HG02840 (cell line): ENCODE results near the gene AGAP1.
"Not testable (repeated sequence)": the region's sequence is repeated elsewhere in the genome, so short reads cannot be mapped to it uniquely, and the experiment has no call there.

Source experiments
- ATAC-seq: cut with Tn5 transposase; IDR thresholded peaks from one replicate; pipeline ENCODE4 v1.9.1; 2021; ENCODE audit warnings: mild to moderate bottlenecking, moderate library complexity, moderate number of reproducible peaks; ENCODE audit not compliant: unreplicated experiment, low FRiP score

AGAP1 gene

DNA sequence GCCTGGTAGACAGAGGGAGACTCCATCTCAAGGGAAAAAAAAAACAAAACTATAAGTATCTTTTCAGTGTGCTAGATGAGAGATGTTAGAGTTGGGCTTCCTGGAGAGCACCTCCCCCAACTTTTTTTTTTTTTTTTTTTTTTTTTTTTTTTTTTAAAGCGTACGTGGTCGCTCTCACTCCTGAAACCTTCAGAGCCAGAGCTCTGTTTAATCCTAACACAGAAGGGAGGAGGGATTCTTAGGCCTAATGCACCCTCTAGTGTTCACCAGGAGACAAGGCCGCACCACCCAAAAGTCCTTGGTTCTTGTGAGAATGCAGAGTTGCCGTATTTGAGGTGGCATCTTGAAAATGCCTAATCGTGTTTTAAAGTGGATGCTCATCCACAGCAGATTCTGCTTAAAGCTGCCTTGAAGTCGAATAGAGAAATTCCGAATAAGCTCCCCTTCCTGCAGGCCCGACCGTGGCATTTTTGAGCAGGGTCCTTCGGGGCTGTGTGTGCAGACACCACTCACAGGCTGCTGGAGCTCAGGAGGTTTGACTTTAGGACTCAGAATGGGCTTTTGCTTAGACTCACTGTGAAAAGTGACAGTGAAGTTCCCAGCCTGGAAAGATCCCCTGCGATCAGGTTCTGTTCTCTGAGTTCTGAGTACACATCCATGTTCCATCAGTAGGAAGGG is 252.6 kb downstream of the AGAP1 start:
- no peak for ATAC-seq

DNA sequence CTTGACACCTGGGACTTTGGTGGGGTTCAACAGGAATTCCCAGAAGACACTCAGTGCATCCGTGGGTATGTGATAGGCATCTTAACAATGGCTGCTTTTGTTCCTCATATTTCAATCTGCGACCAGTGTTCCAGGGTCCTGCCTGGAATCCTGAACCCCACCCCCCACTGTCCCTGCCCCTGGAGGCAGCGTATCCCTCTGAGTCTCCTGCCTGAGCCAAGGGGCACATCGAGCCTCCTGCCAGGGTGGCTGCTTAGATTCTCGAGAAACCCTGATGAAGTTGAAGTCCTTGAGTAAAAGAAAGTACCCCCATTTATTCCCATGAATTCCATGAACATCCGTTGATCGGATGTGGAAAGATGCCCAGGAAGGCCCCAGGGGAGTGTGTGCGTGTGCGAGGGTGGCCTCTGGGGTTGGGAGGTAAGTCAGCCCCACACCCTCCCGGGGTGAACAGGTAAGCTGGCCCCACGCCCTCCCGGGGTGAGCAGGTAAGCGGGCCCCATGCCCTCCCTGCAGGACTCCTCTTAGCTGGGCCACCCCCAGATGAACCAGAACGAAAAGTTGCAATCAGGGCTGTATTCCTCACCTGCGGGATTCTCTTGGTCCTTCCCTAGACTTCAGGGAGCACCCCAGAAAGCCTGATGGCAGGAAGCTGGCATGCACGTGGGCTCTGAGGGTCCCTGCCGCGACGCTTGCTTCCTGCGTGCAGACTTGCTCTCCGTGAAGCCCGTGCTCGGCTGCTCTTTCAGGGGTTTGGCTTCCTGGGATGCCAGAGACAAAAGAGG is 253.3 kb downstream of the AGAP1 start:
- ATAC-seq, result no peak

DNA sequence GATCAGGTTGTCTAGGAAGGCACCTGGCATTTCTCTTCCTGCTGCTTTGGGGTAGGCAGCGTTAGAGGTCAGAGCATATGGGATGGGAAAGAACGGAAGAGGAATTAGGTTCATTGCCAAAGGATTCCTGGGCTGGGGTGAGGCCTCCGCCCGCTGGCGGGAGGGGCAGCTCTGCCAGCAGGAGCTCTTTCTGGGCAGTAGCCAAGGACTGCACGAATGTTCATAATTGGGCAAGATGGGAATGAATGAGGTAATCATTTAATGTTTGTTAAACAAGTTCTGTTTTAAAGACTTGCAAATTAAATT is 253.9 kb downstream of the AGAP1 start:
- ATAC-seq, result no peak

DNA sequence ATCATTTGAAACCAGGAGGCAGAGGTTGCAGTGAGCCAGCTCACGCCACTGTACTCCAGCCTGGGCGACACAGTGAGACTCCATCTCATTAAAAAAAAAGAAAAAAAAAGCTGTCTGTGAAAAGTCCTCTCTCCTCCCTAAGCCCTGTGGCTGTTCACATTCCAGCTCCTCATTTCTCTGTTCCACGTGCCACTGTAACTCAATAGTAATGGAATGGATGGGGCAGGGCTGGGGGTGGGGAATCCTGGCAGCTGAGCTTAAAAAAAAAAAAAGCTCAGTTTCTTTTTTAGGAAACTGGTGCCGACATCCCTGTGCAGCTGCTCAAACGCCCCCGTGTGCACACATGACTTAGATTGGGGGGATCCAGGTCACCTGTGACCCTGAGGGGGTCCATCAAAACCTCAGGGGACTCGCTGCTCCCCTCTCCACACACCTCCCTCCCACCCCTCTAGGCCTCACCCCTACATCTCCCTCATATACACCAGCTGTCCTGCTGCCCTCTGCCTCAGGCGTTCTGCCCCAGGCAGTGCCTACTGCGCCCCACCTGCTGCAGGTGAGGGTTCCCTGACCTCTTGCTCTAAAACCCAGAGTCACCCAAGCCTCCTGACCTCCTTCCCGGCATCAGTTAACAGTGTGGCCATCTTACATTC is 255.4 kb downstream of the AGAP1 start:
- no peak for ATAC-seq

DNA sequence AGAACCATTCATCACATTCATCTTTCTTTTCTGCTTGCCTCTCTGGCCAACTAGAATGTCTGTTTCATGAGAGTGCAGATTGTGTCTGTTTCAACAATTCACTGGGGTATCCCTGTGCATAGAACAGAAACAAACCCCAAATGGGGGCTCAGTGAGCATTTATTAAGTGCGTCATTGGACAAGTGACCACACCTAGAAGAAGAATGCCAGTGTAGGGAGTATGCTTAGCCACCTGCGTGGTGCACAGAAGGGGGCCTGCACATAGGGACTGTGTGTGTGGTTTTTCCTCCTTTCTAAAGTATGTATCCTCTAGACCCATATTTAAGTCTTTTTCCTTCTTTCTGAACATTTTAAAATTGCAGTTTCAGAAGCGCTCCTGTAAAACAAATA is 255.9 kb downstream of the AGAP1 start:
- no peak for ATAC-seq

DNA sequence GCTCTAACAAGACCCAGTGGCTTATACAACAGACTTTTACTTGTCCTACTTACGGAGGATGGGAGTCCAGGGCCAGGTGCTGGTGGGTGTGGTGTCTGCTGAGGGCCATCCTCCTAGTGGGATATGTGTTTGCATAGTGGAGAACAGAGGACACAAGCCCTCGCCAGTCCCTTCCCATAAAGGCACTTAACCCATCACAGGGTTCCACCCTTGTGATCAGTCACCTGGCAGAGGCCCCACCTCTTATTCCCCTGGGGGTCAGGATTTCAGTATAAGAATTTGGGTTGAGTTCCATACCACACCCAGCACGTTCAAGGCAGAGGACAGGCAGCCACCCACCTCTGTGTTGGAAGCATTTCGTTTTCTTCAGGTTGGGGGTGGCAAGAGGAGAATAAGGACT is 259.0 kb downstream of the AGAP1 start:
- ATAC-seq, result no peak

DNA sequence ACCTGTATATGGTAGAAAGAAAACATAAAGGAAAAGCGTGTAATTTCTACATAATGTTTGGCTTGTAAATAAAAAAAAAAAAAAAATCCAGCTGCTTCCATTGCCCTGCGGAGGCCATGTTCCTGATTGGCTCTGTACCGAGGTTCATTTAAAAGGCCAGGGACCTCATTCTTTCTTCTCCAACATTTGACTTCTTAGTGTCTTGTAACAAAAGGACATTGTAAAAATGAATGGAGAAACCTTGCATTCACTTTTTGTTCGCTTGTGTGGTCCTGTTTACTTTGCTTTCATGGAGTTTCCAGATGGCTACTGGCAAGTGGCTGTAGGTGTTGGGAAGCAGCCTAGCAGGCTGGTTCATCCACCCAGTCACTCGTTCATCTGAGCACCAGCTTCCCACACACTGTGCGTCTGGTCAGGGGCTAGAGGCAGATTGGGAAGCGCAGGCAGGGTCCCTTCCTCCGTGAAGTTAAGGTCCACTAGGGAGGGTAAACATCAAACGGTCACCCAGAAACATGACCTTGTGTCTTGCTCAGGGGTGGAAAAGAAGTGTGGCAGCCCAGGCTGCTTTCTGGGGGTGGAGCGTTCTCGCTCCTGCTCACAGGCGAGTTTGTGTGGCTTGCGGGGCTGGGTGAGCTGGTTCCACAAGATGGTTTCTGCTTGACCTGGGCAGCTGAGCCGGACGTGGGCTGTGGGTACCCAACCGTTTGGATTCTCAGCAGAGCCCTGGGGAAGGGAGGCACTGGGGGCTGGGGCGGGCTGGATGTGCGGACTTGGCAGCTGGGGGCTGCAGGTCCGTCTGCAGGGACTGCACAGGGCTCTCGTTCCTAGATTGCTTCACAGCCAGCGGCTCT is 260.7 kb downstream of the AGAP1 start:
- ATAC-seq, result no peak

DNA sequence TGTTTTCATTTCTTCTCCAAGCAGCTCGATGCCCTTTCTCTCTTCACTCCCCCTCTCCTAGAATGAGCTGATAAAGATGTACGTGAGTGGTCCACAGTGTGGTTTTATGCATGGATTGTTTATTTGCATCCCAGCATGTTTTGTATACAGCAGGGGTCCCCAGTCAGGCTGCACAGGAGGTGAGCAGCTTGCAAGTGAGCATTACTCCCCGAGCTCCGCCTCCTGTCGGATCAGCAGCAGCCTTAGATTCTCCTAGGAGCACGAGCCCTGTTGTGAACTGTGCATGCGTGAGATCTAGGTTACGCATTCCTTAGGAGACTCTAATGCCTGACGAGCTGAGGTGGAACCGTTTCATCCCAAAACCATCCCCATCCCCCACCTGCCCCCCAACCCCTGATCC is 262.6 kb downstream of the AGAP1 start:
- ATAC-seq, result no peak

DNA sequence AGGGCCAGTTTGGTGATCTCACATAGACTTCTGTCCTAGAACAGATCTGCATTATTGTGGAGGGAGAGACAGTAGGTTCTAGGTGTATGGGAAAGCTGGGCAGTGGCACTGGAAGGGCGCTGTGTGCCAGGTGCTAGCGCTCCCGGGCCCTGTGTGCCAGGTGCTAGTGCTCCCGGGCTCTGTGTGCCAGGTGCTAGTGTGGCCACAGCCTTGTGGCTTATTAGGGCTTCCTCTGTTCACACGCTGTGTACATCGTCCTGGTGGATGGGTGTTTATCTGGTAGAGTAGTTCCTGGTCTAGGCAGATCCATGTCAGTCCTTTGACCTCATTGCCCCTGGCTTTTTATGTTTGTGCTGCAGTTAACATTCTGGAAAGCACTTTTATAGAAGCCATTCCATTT is 263.4 kb downstream of the AGAP1 start:
- no peak for ATAC-seq

DNA sequence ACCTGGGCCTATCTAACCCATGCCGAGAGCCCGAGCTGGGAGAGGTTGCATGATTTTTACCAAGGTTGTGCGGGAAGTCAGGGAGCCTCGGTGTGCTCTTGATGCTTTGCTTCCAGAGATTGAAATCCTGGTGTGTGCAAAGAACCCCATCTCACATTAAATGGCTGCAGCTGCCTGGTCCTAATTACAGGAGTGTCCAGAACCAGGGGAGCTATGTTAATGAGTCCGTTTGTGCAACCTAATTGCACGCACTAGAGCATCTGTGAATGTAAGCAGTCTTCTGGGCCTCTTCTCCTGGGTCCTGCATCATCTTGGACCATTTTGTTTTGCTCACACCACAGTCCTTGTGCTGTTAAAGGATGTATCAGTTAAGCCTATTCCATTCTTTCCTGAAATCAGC is 263.8 kb downstream of the AGAP1 start:
- ATAC-seq, result no peak

DNA sequence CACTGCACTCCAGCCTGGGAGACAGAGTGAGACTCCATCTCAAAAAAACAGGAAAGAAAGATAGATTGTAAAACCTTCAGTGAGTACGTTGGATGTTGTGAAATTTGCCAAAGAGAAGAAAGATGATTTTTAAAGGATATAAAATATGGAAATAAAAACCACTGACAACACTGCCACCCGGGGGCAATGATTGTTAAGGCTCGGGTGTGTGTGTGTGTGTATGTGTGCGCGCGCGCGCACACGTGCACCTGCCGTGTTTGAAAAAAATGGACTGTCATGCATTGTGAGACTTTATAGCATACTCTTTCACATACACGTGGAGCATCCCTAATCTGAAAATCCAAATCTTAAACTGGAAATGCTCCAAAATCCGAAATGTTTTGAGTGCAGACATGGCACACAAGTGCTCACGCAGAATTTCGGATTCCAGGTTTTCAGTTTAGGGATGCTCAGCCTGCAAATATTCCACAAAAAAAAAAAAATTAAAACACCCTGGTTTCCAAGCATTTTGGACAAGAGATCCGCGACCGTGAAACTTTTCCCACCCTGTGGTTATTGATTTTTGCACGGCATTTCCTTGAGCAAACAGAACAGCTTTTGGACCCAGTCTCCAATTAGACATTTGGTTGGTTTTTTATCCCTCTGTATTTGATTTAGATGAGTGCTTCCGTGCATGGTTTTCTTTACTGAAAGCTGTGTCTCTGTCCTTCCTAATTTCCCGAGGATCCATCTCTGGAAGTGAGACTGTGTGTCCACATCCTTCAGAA is 269.2 kb downstream of the AGAP1 start:
- ATAC-seq, result no peak

DNA sequence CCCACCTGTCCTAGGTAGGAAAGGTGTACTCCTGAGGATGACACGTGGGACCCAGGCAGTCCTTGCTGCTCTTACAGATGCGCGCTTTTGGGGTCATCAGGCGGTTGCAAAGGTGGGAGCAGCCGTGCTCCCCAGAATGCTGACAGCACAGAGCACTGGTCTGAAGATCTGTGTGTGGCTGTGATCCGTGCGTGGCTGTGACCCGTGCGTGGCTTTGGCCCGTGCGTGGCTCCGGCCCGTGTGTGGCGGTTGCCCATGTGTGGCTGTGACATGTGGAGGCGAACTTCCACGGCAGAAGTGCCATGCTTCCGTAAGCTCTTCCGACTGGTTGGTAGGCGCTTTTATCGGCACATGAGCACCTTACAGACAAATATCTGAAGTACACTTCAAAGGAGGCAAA is 270.0 kb downstream of the AGAP1 start:
- no peak for ATAC-seq

DNA sequence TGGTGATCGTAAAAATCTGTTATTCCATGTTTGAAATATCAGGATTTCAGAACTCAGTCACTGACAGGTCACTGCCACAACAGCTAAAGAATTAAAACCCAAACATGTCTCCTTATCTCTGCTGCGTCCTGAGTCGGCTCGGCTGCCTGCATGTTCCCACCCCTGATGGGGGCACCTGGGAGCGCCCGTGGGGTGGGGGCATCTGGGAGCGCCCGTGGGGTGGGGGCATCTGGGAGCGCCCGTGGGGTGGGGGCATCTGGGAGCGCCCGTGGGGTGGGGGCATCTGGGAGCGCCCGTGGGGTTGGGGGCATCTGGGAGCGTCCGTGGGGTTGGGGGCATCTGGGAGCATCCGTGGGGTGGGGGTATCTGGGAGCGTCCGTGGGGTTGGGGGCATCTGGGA is 270.6 kb downstream of the AGAP1 start:
- not testable (repeated sequence) for ATAC-seq

DNA sequence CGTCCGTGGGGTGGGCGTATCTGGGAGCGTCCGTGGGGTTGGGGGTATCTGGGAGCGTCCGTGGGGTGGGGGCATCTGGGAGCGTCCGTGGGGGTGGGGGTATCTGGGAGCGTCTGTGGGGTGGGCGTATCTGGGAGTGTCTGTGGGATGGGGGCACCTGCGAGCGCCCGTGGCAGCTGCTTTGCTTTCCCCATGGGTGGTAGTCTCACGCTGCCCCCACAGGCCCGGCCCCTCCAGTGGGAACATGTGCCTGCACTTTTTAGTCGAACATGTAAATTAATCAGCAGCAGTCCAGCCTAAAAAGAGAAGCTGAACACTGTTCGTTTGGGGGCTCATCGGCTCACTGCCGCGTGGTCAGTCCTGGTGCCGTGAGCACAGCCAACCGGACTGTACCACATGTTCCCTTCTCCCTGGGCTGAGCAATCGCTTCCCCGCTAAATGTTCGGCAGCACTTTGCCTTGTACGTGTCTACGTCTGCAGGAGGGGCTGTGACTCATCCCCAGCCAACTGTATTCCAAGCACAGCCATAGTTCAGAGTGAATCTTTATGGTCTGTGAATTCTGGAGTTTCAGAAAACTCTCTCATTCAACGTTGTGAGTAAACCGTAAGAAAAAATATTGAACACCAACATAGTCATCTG is 271.5 kb downstream of the AGAP1 start:
- no peak for ATAC-seq

DNA sequence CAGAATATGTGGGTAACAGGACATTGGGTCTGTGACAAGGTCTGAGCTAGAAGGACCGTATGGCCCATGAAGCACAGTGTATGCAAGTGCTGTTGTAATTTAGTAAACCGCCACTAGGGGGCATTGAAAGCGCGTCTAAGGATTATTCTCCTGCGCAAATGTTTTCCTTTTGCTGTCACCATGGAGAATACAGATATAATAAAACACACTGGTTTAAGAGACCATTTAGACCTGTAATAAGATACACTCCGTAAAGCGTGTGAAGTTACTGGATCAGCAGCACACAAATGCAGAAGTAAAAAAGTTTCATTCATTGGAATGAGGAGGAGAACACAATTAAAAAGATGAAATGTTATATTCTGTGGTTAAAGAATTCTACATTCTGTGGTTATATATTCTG is 272.4 kb downstream of the AGAP1 start:
- ATAC-seq, result no peak

DNA sequence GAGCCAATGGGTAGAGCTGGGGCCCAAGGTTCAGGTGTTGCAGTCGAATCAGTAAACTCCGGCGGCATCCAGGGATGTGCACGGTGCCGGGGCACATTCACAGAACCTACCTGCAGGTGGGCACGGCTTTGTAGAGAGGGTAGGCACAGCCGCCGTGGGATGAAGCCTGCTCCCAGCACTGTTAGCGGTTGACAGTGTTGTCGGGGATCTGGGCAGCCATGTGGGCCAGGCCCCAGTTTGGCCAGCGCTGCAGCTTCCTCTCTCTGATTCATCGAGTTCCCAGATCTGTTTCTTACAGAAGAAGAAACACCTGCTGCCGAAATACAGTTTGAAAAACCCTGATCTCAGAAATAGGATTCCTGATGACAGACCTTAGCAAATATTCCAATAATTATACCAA is 274.8 kb downstream of the AGAP1 start:
- ATAC-seq, result no peak

DNA sequence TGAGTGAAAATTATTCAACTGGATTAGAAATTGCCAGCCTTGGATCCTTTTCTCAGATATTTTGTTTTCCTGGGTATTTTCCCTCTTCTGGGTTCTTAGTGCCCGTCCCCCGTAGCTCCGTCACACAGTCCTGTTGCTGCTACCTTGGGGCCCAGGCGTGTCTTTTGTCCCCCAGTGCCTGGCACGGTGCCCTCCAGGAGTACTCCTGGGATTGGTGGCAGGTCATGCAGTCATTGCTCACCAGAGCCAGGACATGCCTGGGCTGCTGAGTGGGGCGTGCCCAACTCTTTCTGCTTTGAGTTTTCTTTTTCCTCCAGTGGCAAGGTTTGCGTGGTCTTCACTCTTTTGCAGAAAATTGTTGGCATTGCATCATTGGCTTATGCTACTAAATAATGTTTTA is 275.2 kb downstream of the AGAP1 start:
- no peak for ATAC-seq

DNA sequence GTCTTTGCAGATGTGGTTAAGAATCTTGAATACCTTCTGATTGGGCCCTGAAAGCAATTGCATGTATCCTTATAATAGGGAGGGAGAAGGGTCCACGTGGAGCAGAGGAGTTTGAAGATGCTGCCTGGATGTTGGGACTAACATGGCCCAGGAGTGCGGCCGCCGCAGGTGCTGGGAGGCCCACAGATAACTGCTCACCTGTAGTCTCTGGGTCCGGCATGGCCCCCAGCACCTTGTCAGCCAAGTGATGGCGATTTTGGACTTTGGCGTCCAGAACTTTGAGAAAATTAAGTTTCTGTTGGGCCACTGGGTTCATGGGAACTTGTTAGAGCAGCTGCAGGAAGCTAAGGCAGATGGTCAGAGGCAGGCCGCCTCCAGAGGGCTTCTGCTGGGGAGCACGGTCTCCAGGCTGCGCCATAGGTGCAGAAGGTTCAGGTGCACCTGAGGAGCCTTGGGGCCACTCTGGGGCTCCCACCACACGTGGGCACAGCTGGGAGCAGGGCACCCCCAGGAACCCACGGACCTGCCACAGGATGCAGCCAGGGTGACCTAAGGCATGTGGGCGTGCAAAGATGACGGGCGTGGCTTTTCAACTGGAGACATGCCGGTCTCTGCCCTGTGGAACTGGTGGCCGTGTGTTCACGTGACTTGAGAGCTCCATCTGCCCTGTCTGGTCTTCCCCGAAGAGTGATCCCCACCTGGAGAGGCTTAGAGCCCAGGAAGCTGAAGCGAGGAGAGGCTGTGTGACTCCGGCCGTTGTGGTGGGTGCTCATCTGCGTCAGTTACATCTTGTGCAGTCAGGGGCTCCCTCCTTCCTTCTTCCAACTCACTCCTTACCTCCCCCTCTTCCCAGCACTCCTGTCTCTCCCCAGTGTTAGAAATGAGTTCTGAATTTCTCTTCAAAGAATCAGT is 277.3 kb downstream of the AGAP1 start:
- no peak for ATAC-seq
